Erythroblast (primary cell): ENCODE results near the gene SPPL2A.
"Not testable (repeated sequence)": the region's sequence is repeated elsewhere in the genome, so short reads cannot be mapped to it uniquely, and the experiment has no call there.

Experiments
- DNase-seq, 2 experiments: peaks; one replicate each; lab custom pipeline; 2025; lab: John Stamatoyannopoulos, UW
- GATA1 ChIP-seq: IDR thresholded peaks from 2 replicates; pipeline ENCODE4 v1.6.1; 2011; ENCODE audit warnings: low read depth, mild to moderate bottlenecking, control low read depth, low read length, moderate library complexity
- POLR2A ChIP-seq: IDR thresholded peaks from 2 replicates; pipeline ENCODE4 v1.6.1; 2011; ENCODE audit warnings: mild to moderate bottlenecking, low read length

SPPL2A gene, protein sequence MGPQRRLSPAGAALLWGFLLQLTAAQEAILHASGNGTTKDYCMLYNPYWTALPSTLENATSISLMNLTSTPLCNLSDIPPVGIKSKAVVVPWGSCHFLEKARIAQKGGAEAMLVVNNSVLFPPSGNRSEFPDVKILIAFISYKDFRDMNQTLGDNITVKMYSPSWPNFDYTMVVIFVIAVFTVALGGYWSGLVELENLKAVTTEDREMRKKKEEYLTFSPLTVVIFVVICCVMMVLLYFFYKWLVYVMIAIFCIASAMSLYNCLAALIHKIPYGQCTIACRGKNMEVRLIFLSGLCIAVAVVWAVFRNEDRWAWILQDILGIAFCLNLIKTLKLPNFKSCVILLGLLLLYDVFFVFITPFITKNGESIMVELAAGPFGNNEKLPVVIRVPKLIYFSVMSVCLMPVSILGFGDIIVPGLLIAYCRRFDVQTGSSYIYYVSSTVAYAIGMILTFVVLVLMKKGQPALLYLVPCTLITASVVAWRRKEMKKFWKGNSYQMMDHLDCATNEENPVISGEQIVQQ

DNA sequence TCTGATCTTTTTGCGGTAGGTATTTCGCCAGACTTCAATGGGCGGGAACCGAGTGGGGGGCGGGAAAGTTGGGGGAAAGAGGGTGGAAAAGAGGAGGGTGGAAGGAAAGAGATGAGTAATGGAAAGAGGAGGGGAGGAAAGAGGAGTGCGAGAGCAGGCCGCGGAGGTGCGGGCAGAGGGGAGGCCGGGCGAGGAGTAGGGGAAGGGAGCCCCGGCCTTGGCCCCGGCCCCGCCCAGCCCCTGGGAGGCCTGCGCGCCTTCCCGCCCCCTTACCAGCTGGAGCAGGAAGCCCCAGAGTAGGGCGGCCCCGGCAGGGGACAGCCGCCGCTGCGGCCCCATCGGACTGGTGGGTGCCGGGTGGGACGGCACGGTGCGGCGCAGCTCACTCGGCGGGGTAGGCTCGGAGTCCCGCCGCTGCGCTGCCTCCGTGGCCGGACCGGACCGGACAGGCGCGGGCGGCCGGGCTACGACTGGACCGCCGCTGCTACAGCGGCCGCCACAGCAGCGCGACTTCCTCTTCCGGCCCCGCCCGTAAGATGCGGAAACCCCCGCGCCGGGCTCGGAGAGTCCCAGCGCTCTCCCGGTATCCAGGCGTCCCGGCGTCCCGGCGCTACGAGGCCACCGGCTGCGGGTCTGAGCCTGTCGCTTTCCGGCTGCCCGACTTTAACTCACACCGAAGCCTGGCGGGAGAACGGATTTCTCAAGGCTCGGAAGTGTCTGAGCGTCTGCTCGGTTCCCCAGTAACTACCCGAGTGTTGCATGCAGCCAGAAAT is at the start of gene SPPL2A:
TSS of gene SPPL2A (minus strand) at position 512 of the 773 bp plus-strand sequence. CDS start at position 339, 173 bp downstream.
- DNase-seq = peak; percentile 90 to 93

DNA sequence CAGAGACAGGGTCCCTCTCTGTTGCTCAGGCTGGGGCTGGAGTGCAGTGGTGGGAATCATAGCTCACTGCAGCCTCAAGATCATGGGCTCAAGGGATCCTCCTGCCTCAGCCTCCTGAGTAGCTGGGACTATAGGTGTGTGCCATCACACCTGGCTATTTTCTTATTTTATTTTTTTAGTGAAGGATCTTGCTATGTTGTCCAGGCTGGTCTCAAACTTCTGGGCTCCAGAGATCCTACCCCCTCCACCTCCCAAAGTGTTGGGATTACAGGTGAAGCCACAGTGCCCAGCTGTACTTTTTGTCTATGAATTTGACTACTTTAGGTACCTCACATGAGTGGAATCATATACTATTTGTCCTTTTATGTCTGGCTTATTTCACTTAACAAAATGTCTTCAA is 49.1 kb upstream of the SPPL2A start:
- no peak for TF ChIP-seq GATA1
- no peak for TF ChIP-seq POLR2A
- no peak for DNase-seq

More for the DNA sequence above, at the start of gene SPPL2A:
- TF ChIP-seq GATA1 (no peak), POLR2A (peak; percentile 97)

DNA sequence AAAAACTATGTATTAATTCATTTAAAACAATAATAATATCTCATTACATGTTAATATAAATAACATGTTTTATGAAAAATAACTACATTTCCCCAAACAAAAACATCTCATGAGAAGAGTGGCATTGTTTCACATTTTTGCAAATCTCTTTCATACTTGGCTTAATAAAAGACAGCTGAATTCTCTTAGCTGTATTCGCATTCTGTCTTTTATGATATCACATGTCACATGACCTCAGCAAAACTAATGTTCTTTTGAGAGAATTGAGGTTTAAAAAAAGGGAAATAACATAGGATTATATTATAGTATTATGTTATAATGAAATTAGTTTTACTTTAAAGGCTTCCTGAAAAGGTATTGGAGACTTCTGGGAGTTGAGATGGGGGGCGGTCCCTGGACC is 48.4 kb upstream of the SPPL2A start:
- DNase-seq = no peak
- TF ChIP-seq GATA1 (no peak), POLR2A (no peak)

DNA sequence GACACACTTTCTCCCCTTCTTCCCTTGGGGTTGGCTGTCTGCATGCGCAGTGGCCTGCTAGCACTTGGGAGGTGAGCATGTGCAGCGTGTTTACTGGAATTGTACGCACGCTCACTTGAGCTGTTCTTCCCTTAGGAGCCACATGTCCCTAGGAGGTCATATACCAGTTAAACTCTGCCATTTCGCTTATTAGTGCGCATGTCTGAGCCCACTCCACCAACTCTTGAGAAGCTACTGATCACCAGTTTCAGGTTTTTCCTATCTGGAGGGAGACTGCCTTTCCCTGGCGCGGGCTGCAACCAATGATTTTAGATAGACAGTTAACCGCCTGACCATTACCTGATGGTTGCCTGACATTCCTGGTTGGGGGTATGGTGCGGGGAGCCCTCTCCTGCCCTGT is 47.6 kb upstream of the SPPL2A start:
- no peak for DNase-seq
- TF ChIP-seq GATA1 = no peak
- no peak for TF ChIP-seq POLR2A

DNA sequence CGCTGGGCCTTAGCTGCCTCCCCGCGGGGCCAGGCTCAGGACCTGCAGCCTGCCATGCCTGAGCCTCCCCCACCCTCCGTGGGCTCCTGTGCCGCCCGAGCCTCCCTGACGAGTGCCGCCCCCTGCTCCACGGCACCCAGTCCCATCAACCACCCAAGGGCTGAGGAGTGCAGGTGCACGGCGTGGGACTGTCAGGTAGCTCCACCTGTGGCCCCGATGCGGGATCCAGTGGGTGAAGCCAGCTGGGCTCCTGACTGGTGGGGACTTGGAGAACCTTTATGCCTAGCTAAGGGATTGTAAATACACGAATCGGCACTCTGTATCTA is 46.6 kb upstream of the SPPL2A start:
- not testable (repeated sequence) for DNase-seq

DNA sequence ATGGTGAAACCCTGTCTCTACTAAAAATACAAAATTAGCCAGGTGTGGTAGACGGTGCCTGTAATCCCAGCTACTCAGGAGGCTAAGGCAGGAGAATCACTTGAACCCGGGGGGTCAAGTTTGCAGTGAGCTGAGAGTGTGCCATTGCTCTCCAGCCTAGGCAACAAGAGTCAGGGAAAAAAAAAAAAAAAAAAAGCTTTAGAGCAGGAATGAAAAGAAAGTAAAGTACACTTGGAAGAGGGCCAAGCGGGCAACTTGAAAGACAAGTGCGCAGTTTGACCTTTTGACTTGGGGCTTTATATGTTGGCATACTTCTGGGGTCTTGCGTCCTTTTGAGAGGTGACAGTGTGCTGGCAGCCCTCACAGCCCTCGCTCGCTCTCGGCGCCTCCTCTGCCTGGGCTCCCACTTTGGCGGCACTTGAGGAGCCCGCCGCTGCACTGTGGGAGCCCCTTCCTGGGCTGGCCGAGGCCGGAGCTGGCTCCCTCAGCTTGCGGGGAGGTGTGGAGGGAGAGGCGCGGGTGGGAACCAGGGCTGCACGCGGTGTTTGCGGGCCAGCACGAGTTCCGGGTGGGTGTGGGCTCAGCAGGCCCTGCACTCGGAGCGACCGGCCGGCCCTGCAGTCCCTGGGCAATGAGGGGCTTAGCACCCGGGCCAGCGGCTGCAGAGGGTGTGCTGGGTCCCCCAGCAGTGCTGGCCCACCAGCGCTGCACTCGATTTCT is 46.1 kb upstream of the SPPL2A start:
- DNase-seq = not testable (repeated sequence)

DNA sequence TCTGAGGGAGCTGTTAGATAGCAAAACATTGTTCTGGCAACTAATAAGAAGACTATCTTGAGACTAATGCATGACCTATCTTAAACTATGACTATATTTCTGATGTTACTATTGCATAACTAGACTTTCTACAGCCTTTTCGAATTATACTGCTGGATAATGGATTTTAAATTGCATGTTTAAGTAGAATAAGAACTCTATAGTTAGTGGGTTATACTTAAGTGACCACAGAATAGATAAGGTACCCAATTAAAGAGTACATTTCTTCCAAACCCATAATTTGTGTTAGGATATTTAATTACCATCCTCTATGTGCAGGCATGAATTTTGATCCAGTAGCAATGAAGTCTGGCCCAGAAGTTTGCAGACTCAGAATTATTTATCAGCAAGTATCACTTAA is 44.6 kb upstream of the SPPL2A start:
- no peak for TF ChIP-seq POLR2A
- TF ChIP-seq GATA1 = no peak
- DNase-seq = no peak

DNA sequence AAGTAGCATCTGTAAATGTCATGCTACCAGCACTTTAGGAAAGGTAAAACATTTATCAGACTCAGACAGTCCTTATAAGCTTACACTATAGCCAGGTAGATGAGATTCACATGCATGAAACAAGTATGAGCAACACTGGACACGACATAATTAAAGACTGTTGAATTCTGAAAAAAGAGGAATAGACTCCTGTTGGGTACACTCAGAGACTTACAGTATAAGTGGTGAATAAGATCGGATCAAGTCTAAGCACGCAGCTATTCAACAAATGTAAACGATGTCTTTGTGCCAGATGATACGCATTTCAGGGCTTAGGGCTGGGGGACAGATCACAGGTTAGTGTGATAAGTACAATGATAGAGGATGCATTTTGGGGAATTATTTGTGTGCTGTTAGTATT is 43.2 kb upstream of the SPPL2A start:
- DNase-seq = no peak

DNA sequence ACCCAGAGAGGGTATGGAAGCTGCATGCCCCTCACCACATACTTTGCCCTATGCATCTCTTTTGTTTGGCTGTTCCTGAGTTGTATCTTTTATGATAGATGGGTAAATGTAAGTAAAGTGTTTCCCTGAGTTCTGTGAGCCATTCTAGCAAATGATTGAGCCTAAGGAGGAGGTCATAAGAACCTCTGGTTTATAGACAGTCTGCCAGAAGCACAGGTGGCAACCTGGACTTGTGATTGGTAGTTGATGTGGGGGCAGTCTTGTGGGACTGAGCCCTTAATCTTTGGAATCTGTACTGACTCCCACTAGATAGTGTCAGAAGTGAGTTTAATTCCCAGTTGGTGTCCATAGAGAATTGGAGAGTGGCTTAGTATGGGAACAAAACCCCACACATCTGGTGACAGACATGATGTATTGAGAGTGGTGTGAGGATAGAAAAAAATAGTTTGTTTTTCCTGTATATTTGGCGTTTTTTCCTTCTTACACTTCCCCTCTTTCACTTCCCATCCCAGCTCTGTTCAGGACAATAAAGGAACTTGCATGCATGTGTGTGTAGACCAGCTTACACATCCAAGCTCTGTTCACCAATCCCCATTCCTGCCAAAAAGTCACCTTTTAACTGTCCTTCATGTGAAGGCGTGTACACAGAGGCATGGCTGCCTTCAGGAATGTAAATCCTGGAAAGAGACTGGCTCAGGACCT is 38.1 kb upstream of the SPPL2A start:
- TF ChIP-seq GATA1 (no peak), POLR2A (no peak)
- DNase-seq = no peak

More for the DNA sequence above, 43.2 kb upstream of the SPPL2A start:
- no peak for TF ChIP-seq POLR2A
- no peak for TF ChIP-seq GATA1

DNA sequence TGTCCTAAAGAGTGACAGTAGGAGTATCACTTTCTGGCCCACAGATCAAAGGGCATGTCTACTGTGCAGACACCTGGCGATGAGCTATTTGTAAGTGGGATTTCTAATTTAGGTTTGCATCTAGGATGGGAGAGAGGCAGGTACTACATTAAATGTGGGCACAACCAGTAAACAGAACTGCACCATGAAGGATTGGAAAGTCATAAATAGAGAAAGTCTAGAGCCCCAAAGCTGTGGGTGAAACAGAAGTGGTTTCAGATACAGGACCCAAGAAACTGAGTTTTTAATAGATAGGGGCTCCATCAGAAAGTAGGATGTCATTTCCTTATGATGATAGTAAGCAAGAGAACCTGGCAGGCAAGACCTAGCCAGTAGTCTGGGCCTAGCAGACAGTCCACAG is 35.2 kb upstream of the SPPL2A start:
- TF ChIP-seq GATA1 (no peak), POLR2A (no peak)
- no peak for DNase-seq

DNA sequence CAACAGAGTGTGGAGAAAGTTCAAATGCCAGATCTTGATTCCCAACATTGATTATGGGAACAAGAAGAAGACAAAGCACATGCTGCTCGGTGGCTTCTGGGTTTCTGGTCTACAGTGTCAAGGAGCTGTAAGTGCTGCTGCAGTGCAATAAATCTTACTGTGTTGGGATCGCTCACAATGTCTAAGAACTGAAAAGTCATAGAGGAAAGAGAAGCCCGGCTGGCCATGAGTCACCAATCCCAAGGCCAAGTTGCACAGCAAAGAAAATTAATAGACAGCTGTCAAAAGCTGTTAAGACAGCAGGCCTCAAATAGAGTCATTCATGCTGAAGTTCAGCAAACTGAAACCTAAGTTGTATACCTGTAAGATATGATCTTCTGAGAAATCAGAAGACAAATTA is 33.2 kb upstream of the SPPL2A start:
- TF ChIP-seq GATA1 (no peak), POLR2A (no peak)
- no peak for DNase-seq

DNA sequence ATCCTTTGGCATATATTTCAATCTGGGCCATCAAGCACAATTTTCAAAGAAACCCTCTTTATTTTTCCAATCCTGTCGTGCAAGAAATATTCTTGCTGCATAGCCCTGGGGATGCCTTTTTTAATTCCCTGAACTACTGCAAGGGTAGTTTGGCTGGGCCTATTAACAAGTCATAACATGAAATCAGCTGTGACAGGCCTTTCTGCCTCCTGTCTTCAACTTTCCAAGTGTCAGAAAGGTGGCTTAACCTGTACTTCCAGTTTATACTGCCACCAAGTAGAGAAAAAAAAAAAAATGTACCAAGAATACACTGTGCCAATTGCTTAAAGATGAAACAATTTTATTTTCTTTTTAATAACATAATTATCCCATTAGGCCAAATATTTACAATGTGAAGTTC is 32.4 kb upstream of the SPPL2A start:
- DNase-seq = no peak
- TF ChIP-seq POLR2A (no peak), GATA1 (no peak)

DNA sequence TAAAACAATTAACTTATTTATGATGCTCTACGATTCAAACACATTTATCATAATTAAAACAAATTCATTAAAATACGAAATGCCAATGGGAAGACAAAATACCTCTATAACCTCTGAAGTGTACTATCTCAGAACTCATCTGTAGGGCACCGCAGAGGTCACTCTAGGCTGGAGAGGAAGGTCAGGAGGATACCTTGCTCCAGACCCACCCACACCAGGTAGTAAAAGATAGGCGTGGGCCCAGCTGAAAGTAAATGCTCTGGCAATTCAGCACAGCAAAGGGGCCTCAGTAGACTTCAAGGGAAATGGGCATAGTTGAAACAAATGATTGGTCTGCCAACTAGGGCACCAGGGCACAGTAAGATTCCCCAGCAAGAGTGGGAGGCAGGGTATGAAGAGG is 26.0 kb upstream of the SPPL2A start:
- no peak for DNase-seq
- TF ChIP-seq GATA1 (no peak), POLR2A (no peak)
